GM21360 (cell line): Measurements from ENCODE around the gene SVOP.

Experiments
- ATAC-seq: cut with Tn5 transposase; IDR thresholded peaks from one replicate; pipeline ENCODE4 v1.9.1; 2021; ENCODE audit warnings: mild to moderate bottlenecking, moderate library complexity; ENCODE audit not compliant: unreplicated experiment

SVOP gene

DNA sequence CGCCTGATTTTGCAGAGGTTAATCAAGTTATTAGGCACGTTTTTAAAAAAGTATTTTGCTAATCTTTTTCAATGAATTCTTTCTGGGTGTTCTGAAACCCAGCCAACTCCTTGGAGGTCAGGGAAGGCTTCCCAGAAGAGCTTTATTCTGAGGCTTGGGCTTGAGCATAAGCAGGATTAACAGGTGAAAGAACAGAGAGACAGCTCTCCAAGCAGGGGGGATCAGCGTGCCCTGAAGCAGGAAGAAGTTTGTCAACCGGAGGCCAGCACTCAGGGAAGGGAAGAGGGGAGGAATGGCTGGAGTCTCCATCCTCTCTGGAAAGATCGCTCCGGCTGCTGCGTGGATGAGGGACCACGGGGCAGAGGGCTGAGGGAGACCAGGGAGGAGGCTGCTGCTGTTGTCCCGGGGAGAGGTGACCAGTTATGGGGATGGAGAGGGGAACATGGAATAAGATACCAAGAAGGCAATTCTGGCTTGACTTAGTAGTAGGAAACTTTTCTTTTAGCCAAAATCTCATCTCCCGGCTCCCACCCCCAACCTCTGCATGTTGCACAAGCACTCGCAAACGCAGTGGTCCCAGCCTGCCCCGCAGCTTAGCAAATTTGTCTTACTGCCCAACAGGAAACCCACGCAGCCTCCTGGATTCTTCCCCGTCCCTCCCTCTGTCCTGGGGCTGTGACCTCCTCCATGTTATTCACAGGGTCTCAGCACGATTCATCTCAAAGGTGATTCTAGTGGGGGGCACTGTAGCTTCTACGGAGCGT lies 162.4 kb downstream of the SVOP start:
- no peak for ATAC-seq
